CD4-positive, alpha-beta memory T cell (primary cell): ENCODE measurements around the gene TTC28. TPM values are rescaled to one million over a fixed set of nuclear protein-coding genes. Genes with fewer than 3 reads are reported as not detected.

Experiments used
- CTCF ChIA-PET: fragments of 350-600 bp; sonication (Branson Sonifier 250); formaldehyde crosslinking; loops from one replicate; lab custom pipeline; 2021; ENCODE audit warnings: inconsistent platforms; ENCODE audit not compliant: partially characterized antibody; lab: Charles Lee
- POLR2A ChIA-PET: fragments of 350-600 bp; sonication (Branson Sonifier 250); formaldehyde crosslinking; loops from one replicate; lab custom pipeline; 2021; ENCODE audit not compliant: partially characterized antibody; lab: Charles Lee
- DNase-seq, 5 donors: peaks; one replicate each; pipeline versions ENCODE4 v3.0.0 to v3.0.0-alpha.2; 2020 to 2022; ENCODE audit warnings: mixed read lengths in 1 of 5
- H3K27ac ChIP-seq: one replicate; pipeline ENCODE4 v1.7.0; 2013; ENCODE audit warnings: low read depth, low read length
- H3K27me3 ChIP-seq: 2 replicates; pipeline ENCODE4 v1.7.0; 2013; ENCODE audit warnings: mild to moderate bottlenecking, low read length, moderate library complexity; ENCODE audit not compliant: insufficient read depth
- H3K36me3 ChIP-seq: 2 replicates; pipeline ENCODE4 v1.7.0; 2013; ENCODE audit warnings: mild to moderate bottlenecking, low read length, moderate library complexity; ENCODE audit not compliant: insufficient read depth
- H3K4me1 ChIP-seq: 2 replicates; pipeline ENCODE4 v1.7.0; 2013; ENCODE audit warnings: mild to moderate bottlenecking, low read length, moderate library complexity; ENCODE audit not compliant: insufficient read depth
- H3K4me3 ChIP-seq, 2 donors: one replicate each; pipeline ENCODE4 v1.7.0; 2013; ENCODE audit warnings: low read length in 2 of 2, mild to moderate bottlenecking in 1 of 2
- H3K9me3 ChIP-seq, 2 donors: one replicate each; pipeline ENCODE4 v1.7.0; 2013; ENCODE audit warnings: low read length in 2 of 2, control low read depth in 1 of 2; ENCODE audit not compliant: control insufficient read depth in 1 of 2
- H3K27ac Mint-ChIP-seq, 7 donors: one replicate each; pipeline ENCODE4 v1.8.0; 2020 to 2021; ENCODE audit warnings: mixed read lengths in 7 of 7, mild to moderate bottlenecking in 6 of 7, inconsistent platforms in 3 of 7, moderate library complexity in 3 of 7
- H3K27me3 Mint-ChIP-seq, 2 donors: one replicate each; pipeline ENCODE4 v1.8.0; 2020 to 2021; ENCODE audit warnings: mixed read lengths in 2 of 2
- H3K36me3 Mint-ChIP-seq, 2 donors: one replicate each; pipeline ENCODE4 v1.8.0; 2020 to 2021; ENCODE audit warnings: mixed read lengths in 2 of 2, inconsistent platforms in 1 of 2, mild to moderate bottlenecking in 1 of 2
- H3K4me1 Mint-ChIP-seq, 4 donors: one replicate each; pipeline ENCODE4 v1.8.0; 2020 to 2021; ENCODE audit warnings: mixed read lengths in 4 of 4, mild to moderate bottlenecking in 1 of 4
- H3K4me3 Mint-ChIP-seq, 8 donors: one replicate each; pipeline ENCODE4 v1.8.0; 2020 to 2021; ENCODE audit warnings: mixed read lengths in 8 of 8, mild to moderate bottlenecking in 7 of 8, moderate library complexity in 6 of 8, inconsistent platforms in 3 of 8
- H3K9me3 Mint-ChIP-seq, 8 donors: one replicate each; pipeline ENCODE4 v1.8.0; 2020 to 2021; ENCODE audit warnings: mixed read lengths in 8 of 8, mild to moderate bottlenecking in 5 of 8, inconsistent platforms in 3 of 8, moderate library complexity in 1 of 8
- intact Hi-C: fragments of 100-400 bp; cut with micrococcal nuclease; formaldehyde crosslinking; loops from one replicate; pipeline ENCODE4 v1.15.1; 2023
- polyA plus RNA-seq, 2 donors: library from polyadenylated mRNA; unstranded; fragments of 300-500 nt; fragmentation: Illumina TruSeq; gene quantifications; one replicate each; pipeline ENCODE4 v1.2.3, GENCODE V29; 2021
- total RNA-seq, 2 experiments: library from RNA; stranded (reverse); gene quantifications; one replicate each; pipeline ENCODE4 v1.2.3, GENCODE V29; 2021

TTC28 gene
- total and polyA plus RNA-seq, 4 experiments from 2014 or later: 0.50 to 1.7 (median 1.6) TPM; not detected in 1

- intact Hi-C loops: loop anchor here (5.0 to 10.0 kb wide), 2 partner anchors 561 to 707 kb away; no protein-coding TSS in a partner anchor
- Mint-ChIP-seq H3K9me3 (no peaks in the 10 kb centered on the region), H3K4me1 (no peaks in the 10 kb centered on the region), H3K27ac (no peak overlapping the region), H3K27me3 (peaks cover 7 to 8% of the 10 kb centered on the region in 2 donors), H3K4me3 (no peak overlapping the region), H3K36me3 (no peaks in the 10 kb centered on the region)
- H3K4me1 ChIP-seq: no peaks in the 10 kb centered on the region
- H3K27me3 ChIP-seq: peaks cover 7% of the 10 kb centered on the region
- CTCF ChIA-PET: interaction anchor here (1.4 to 2.0 kb wide), 2 partner anchors 14 to 574 kb away, joined by 3 to 6 read pairs; no protein-coding TSS in a partner anchor
- H3K27ac ChIP-seq: no peak overlapping the region
- no peak overlapping the region for H3K4me3 ChIP-seq
- DNase-seq: no peak
- H3K36me3 ChIP-seq: no peaks in the 10 kb centered on the region
- POLR2A ChIA-PET: no interaction called here
- no peaks in the 10 kb centered on the region for H3K9me3 ChIP-seq
These were observed 85.4 kb downstream of the TTC28 start for GRCh38 chr22:28594076-28594796.

GRCh38 chr22:28593299-28593698 is 86.3 kb downstream of the TTC28 start:
- Histone ChIP-seq H3K27me3 (peaks cover 7% of the 10 kb centered on the region), H3K9me3 (no peaks in the 10 kb centered on the region), H3K4me3 (no peak overlapping the region), H3K4me1 (no peaks in the 10 kb centered on the region), H3K36me3 (no peaks in the 10 kb centered on the region), H3K27ac (no peak overlapping the region)
- Mint-ChIP-seq H3K9me3 (no peaks in the 10 kb centered on the region), H3K36me3 (no peaks in the 10 kb centered on the region), H3K27ac (no peak overlapping the region), H3K4me3 (no peak overlapping the region), H3K27me3 (peaks cover 8 to 13% of the 10 kb centered on the region in 2 donors), H3K4me1 (no peaks in the 10 kb centered on the region)
- ChIA-PET POLR2A (no interaction called here), CTCF (interaction anchor here (1.4 to 2.0 kb wide), 3 partner anchors 15 to 706 kb away, joined by 3 to 6 read pairs (median 3); no protein-coding TSS in a partner anchor)
- intact Hi-C loops: loop anchor here (5.0 to 10.0 kb wide), 2 partner anchors 562 to 706 kb away; no protein-coding TSS in a partner anchor
- no peak for DNase-seq

- peaks cover 12 to 14% of the 10 kb centered on the region in 2 donors for H3K27me3 Mint-ChIP-seq
- Histone ChIP-seq H3K4me1 (no peaks in the 10 kb centered on the region), H3K9me3 (no peaks in the 10 kb centered on the region), H3K4me3 (no peak overlapping the region), H3K36me3 (no peaks in the 10 kb centered on the region), H3K27ac (no peak overlapping the region), H3K27me3 (peaks cover under 1% of the 10 kb centered on the region)
- H3K4me3 Mint-ChIP-seq: no peak overlapping the region
- CTCF ChIA-PET: no interaction called here
- intact Hi-C loops: no loop called here
- no peaks in the 10 kb centered on the region for H3K9me3 Mint-ChIP-seq
- POLR2A ChIA-PET: no interaction called here
- no peaks in the 10 kb centered on the region for H3K36me3 Mint-ChIP-seq
- no peak overlapping the region for H3K27ac Mint-ChIP-seq
- no peaks in the 10 kb centered on the region for H3K4me1 Mint-ChIP-seq
- no peak for DNase-seq
These were observed 90.4 kb downstream of the TTC28 start for GRCh38 chr22:28589102-28589750.

- Histone ChIP-seq H3K9me3 (no peaks in the 10 kb centered on the region), H3K4me3 (no peak overlapping the region), H3K27ac (no peak overlapping the region), H3K27me3 (no peaks in the 10 kb centered on the region), H3K36me3 (no peaks in the 10 kb centered on the region), H3K4me1 (no peaks in the 10 kb centered on the region)
- Mint-ChIP-seq H3K4me3 (no peak overlapping the region), H3K27me3 (peaks cover 13 to 21% of the 10 kb centered on the region in 2 donors), H3K36me3 (no peaks in the 10 kb centered on the region), H3K27ac (no peak overlapping the region), H3K9me3 (no peaks in the 10 kb centered on the region), H3K4me1 (no peaks in the 10 kb centered on the region)
- intact Hi-C loops: no loop called here
- CTCF ChIA-PET: no interaction called here
- no peak for DNase-seq
- POLR2A ChIA-PET: no interaction called here
These were observed 94.3 kb downstream of the TTC28 start for GRCh38 chr22:28585324-28585723.

- H3K4me3 Mint-ChIP-seq: no peak overlapping the region
- H3K27me3 Mint-ChIP-seq: peaks cover 12 to 17% of the 10 kb centered on the region in 2 donors
- POLR2A ChIA-PET: no interaction called here
- no peak overlapping the region for H3K27ac ChIP-seq
- H3K36me3 ChIP-seq: no peaks in the 10 kb centered on the region
- no peaks in the 10 kb centered on the region for H3K9me3 Mint-ChIP-seq
- no peak for DNase-seq
- intact Hi-C loops: no loop called here
- H3K9me3 ChIP-seq: no peaks in the 10 kb centered on the region
- no peaks in the 10 kb centered on the region for H3K4me1 ChIP-seq
- H3K4me3 ChIP-seq: no peak overlapping the region
- H3K36me3 Mint-ChIP-seq: no peaks in the 10 kb centered on the region
- CTCF ChIA-PET: interaction anchor here (1.1 kb wide), 1 partner anchor 9 kb away, joined by 3 read pairs; no protein-coding TSS in a partner anchor
- H3K27ac Mint-ChIP-seq: no peak overlapping the region
- H3K4me1 Mint-ChIP-seq: no peaks in the 10 kb centered on the region
- H3K27me3 ChIP-seq: peaks cover 3% of the 10 kb centered on the region
These were observed 96.8 kb downstream of the TTC28 start for GRCh38 chr22:28582806-28583205.

GRCh38 chr22:28581016-28581415 is 98.6 kb downstream of the TTC28 start:
- intact Hi-C loops: no loop called here
- ChIA-PET CTCF (no interaction called here), POLR2A (no interaction called here)
- no peaks in the 10 kb centered on the region for H3K36me3 Mint-ChIP-seq
- DNase-seq: no peak
- no peak overlapping the region for H3K27ac Mint-ChIP-seq
- peaks cover 21 to 27% of the 10 kb centered on the region in 2 donors for H3K27me3 Mint-ChIP-seq
- Histone ChIP-seq H3K36me3 (no peaks in the 10 kb centered on the region), H3K4me1 (no peaks in the 10 kb centered on the region), H3K27ac (no peak overlapping the region), H3K4me3 (no peak overlapping the region), H3K9me3 (no peaks in the 10 kb centered on the region), H3K27me3 (peaks cover 3% of the 10 kb centered on the region)
- H3K4me1 Mint-ChIP-seq: no peaks in the 10 kb centered on the region
- H3K9me3 Mint-ChIP-seq: no peaks in the 10 kb centered on the region
- H3K4me3 Mint-ChIP-seq: no peak overlapping the region

GRCh38 chr22:28576162-28576561 is 103.5 kb downstream of the TTC28 start:
- POLR2A ChIA-PET: no interaction called here
- no peaks in the 10 kb centered on the region for H3K36me3 ChIP-seq
- no peaks in the 10 kb centered on the region for H3K9me3 ChIP-seq
- H3K27me3 ChIP-seq: peaks cover 3% of the 10 kb centered on the region
- Mint-ChIP-seq H3K27me3 (peaks cover 13 to 21% of the 10 kb centered on the region in 2 donors), H3K4me1 (no peaks in the 10 kb centered on the region), H3K9me3 (no peaks in the 10 kb centered on the region), H3K27ac (no peak overlapping the region), H3K4me3 (no peak overlapping the region), H3K36me3 (no peaks in the 10 kb centered on the region)
- CTCF ChIA-PET: no interaction called here
- H3K27ac ChIP-seq: no peak overlapping the region
- no peaks in the 10 kb centered on the region for H3K4me1 ChIP-seq
- intact Hi-C loops: no loop called here
- no peak overlapping the region for H3K4me3 ChIP-seq
- no peak for DNase-seq
